ENCODE results near the gene IVD.

Gene IVD

GRCh38 chr15:40405501-40406381 is at the start of gene IVD:
Gene IVD (plus strand): TSS chr15:40405795. CDS start chr15:40405828, 33 bp downstream.
- peak; percentile 99 for DNase-seq (ENCODE audit: low spot score)

DNA sequence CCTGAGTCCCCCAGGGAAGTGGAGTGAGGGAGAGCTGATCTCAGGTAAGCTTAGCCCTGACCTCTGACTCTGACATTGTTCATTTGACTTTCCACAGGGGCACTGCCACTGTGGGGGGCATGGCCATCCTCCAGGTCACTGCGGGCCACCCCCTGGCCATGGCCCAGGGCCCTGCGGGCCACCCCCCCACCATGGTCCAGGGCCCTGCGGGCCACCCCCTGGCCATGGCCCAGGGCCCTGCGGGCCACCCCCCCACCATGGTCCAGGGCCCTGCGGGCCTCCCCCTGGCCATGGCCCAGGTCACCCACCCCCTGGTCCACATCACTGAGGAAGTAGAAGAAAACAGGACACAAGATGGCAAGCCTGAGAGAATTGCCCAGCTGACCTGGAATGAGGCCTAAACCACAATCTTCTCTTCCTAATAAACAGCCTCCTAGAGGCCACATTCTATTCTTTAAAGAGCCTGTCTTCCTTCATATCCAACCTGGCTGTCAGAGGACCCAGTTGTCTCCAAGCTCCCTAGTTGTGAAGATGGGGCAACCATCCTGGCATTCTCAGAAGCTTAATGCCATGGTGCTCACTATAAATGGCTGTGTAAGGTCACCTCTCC is 49.5 kb upstream of the IVD start:
- DNase-seq (ENCODE audit: low spot score), result no peak

GRCh38 chr15:40357246-40357645 is 48.3 kb upstream of the IVD start:
- no peak for DNase-seq (ENCODE audit: low spot score)

GRCh38 chr15:40357723-40358470 is 47.7 kb upstream of the IVD start, which contains the start of gene DISP2:
Gene DISP2 (plus strand): TSS chr15:40358219. CDS start chr15:40358322, 103 bp downstream.
- DNase-seq (ENCODE audit: low spot score), result peak; percentile 99

GRCh38 chr15:40358471-40359353 is 46.9 kb upstream of the IVD start:
- peak; percentile 75 for DNase-seq (ENCODE audit: low spot score)

DNA sequence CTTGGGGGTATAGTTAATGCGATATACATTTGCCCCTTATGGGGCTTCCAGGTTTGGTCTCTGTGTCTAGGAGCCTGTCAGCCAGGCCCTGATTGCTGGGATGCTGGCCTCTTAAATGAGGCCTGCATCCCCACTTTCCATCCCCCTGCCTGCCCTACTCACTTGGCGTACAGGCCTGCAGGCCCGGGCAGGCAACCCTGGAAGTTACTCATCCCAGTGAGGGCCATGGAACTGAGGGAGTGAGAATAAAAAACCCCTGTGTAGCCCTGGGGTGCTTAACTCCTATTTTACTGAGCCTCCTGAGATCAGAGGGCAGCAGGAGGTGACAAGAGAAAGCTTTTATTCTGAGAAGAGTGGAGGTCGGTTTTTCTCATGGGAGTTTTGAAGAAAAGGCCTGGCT is 45.6 kb upstream of the IVD start:
- DNase-seq (ENCODE audit: low spot score), result no peak

- DNase-seq (ENCODE audit: low spot score), result no peak
These were observed 44.0 kb upstream of the IVD start for GRCh38 chr15:40361640-40362039.

GRCh38 chr15:40363611-40364010 is 42.0 kb upstream of the IVD start:
- no peak for DNase-seq (ENCODE audit: low spot score)

GRCh38 chr15:40364251-40364650 is 41.3 kb upstream of the IVD start:
- DNase-seq (ENCODE audit: low spot score), result no peak

GRCh38 chr15:40365016-40365415 is 40.6 kb upstream of the IVD start:
- DNase-seq (ENCODE audit: low spot score), result no peak

GRCh38 chr15:40365624-40366456 is 39.8 kb upstream of the IVD start:
- no peak for DNase-seq (ENCODE audit: low spot score)

- no peak for DNase-seq (ENCODE audit: low spot score)
These were observed 38.9 kb upstream of the IVD start for GRCh38 chr15:40366457-40367370.

DNA sequence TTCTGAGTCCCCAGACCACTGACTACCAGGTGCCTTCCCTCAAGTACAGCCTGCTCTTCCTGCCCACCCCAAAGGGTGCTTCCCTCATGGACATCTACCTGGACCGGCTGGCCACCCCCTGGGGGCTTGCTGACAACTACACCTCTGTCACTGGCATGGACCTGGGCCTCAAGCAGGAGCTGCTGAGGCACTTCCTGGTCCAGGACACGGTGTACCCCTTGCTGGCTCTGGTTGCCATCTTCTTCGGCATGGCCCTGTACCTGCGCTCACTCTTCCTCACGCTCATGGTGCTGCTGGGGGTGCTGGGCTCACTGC is 38.3 kb upstream of the IVD start:
- no peak for DNase-seq (ENCODE audit: low spot score)

DNA sequence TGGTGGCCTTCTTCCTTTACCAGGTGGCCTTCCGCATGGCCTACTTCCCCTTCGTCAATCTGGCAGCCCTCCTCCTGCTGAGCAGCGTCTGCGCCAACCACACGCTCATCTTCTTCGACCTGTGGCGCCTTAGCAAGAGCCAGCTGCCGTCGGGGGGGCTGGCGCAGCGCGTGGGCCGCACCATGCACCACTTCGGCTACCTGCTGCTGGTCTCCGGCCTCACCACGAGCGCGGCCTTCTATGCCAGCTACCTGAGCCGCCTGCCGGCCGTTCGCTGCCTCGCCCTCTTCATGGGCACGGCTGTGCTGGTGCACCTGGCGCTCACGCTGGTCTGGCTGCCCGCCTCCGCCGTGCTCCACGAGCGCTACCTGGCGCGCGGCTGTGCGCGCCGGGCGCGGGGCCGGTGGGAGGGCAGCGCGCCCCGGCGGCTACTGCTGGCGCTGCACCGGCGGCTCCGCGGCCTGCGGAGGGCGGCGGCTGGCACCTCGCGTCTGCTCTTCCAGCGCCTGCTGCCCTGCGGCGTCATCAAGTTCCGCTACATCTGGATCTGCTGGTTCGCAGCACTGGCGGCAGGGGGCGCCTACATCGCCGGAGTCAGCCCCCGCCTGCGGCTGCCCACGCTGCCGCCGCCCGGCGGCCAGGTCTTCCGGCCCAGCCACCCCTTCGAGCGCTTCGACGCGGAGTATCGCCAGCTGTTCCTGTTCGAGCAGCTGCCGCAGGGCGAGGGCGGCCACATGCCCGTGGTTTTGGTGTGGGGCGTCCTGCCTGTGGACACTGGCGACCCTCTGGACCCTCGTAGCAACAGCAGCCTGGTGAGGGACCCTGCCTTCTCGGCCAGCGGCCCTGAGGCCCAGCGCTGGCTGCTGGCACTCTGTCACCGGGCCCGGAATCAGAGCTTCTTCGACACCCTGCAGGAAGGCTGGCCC is 37.6 kb upstream of the IVD start:
- DNase-seq (ENCODE audit: low spot score), result peak; percentile 96

GRCh38 chr15:40368719-40369473 is 36.7 kb upstream of the IVD start:
- no peak for DNase-seq (ENCODE audit: low spot score)

GRCh38 chr15:40369474-40369869 is 36.1 kb upstream of the IVD start:
- no peak for DNase-seq (ENCODE audit: low spot score)

- DNase-seq (ENCODE audit: low spot score), result no peak
These were observed 35.6 kb upstream of the IVD start for GRCh38 chr15:40369971-40370370.

DNA sequence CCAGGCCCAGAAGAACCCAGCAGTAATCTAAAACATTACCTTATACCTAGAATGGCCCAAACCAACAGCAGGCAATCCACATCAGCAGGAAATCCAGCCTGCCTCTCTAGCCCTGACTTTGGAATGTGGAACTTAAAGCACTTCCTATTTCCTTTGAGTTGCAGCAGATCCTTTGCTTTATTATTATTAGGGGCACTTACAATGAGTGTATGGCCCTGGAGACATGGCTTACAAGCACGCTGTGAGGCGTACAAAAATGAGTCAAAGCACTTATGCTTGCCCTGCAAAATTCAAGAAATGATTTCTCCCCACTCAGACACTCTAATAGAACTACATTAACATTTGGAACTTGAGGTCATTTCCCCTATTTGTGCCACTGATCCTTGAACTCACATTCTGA is 32.6 kb upstream of the IVD start:
- no peak for DNase-seq (ENCODE audit: low spot score)

All from D341Med (cell line).